AG10803 (cell line): ENCODE measurements around the gene CLEC11A.
"Not testable (repeated sequence)": the region's sequence is repeated elsewhere in the genome, so short reads cannot be mapped to it uniquely, and the experiment has no call there.

Source experiments
- DNase-seq: peaks from one replicate; pipeline ENCODE4 v3.0.0; 2010; ENCODE audit warnings: low read depth
- H3K4me3 ChIP-seq: 2 replicates; pipeline ENCODE4 v1.5.1; 2011; ENCODE audit warnings: mild to moderate bottlenecking, low read length, control low read depth
- CTCF ChIP-seq: conservative IDR thresholded peaks from 2 replicates; pipeline ENCODE4 v1.5.1; 2011; ENCODE audit warnings: mild to moderate bottlenecking, low read length, control low read depth, inconsistent platforms

Gene CLEC11A

GRCh38 chr19:50768277-50768676, 45.1 kb downstream of the CLEC11A start:
- no peak for DNase-seq
- TF ChIP-seq CTCF, result no peak
- no peak overlapping the region for H3K4me3 ChIP-seq

GRCh38 chr19:50770164-50770563, 47.0 kb downstream of the CLEC11A start, which contains the start of gene GPR32:
TSS of gene GPR32 (plus strand) at chr19:50770464. CDS start at chr19:50770601, 137 bp downstream.
- DNase-seq, H3K4me3 ChIP-seq: not testable (repeated sequence)

GRCh38 chr19:50770888-50771287, 47.7 kb downstream of the CLEC11A start:
- no peak overlapping the region for H3K4me3 ChIP-seq
- no peak for DNase-seq
- no peak for TF ChIP-seq CTCF

GRCh38 chr19:50772476-50772875, 49.3 kb downstream of the CLEC11A start:
- no peak for TF ChIP-seq CTCF
- H3K4me3 ChIP-seq, result no peak overlapping the region
- DNase-seq, result peak; percentile 22

- not testable (repeated sequence) for H3K4me3 ChIP-seq, DNase-seq
Observed at GRCh38 chr19:50772912-50773311, 49.7 kb downstream of the CLEC11A start.

- H3K4me3 ChIP-seq, DNase-seq: not testable (repeated sequence)
Observed at GRCh38 chr19:50773454-50773853, 50.3 kb downstream of the CLEC11A start.
